Lower leg skin (tissue), 3 donors: ENCODE data around the gene CIB1.
"Not testable (repeated sequence)": the region's sequence is repeated elsewhere in the genome, so short reads cannot be mapped to it uniquely, and the experiment has no call there.

Experiments used
- POLR2A ChIP-seq, 2 donors: fragments of 450-650 bp; IDR thresholded peaks; one replicate each; pipeline ENCODE4 v1.6.1; 2016 to 2017; ENCODE audit warnings: antibody characterized with exemption in 2 of 2, mild to moderate bottlenecking in 1 of 2, moderate library complexity in 1 of 2
- TF ChIP-seq, protein P1 (sequence below), 3 donors: fragments of 450-650 bp; IDR thresholded peaks; one replicate each; pipeline ENCODE4 v1.5.1; 2016; ENCODE audit warnings: antibody characterized with exemption in 3 of 3, mild to moderate bottlenecking in 3 of 3, moderate library complexity in 2 of 3

DNA sequence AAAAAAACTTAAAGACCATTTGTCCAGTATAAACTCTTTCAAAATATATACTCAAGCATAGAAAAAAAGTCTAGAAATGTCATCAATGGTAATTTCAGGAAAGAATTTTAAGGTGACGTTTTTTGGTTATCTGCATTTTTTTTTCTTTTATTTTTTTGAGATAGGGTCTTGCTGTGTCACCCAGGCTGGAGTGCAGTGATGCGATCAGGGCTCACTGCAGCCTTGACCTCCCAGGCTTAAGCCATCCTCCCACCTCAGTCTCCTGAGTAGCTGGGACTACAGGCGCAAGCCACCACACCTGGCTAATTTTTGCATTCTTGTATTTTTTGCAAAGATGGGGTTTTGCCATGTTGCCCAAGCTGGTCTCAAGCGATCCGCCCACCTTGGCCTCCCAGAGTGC lies 47.0 kb upstream of the CIB1 start:
- TF ChIP-seq, protein P1, sequence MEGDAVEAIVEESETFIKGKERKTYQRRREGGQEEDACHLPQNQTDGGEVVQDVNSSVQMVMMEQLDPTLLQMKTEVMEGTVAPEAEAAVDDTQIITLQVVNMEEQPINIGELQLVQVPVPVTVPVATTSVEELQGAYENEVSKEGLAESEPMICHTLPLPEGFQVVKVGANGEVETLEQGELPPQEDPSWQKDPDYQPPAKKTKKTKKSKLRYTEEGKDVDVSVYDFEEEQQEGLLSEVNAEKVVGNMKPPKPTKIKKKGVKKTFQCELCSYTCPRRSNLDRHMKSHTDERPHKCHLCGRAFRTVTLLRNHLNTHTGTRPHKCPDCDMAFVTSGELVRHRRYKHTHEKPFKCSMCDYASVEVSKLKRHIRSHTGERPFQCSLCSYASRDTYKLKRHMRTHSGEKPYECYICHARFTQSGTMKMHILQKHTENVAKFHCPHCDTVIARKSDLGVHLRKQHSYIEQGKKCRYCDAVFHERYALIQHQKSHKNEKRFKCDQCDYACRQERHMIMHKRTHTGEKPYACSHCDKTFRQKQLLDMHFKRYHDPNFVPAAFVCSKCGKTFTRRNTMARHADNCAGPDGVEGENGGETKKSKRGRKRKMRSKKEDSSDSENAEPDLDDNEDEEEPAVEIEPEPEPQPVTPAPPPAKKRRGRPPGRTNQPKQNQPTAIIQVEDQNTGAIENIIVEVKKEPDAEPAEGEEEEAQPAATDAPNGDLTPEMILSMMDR (IDR thresholded peaks at IDR 0.05), result not testable (repeated sequence)
- not testable (repeated sequence) for TF ChIP-seq POLR2A (IDR thresholded peaks at IDR 0.05)
